ENCODE data around the gene CCDC63. TPM values are rescaled to one million over a fixed set of nuclear protein-coding genes. Genes with fewer than 3 reads are reported as not detected.

The CCDC63 gene
- total RNA-seq, 4 donors from 2014 or later: not detected

DNA sequence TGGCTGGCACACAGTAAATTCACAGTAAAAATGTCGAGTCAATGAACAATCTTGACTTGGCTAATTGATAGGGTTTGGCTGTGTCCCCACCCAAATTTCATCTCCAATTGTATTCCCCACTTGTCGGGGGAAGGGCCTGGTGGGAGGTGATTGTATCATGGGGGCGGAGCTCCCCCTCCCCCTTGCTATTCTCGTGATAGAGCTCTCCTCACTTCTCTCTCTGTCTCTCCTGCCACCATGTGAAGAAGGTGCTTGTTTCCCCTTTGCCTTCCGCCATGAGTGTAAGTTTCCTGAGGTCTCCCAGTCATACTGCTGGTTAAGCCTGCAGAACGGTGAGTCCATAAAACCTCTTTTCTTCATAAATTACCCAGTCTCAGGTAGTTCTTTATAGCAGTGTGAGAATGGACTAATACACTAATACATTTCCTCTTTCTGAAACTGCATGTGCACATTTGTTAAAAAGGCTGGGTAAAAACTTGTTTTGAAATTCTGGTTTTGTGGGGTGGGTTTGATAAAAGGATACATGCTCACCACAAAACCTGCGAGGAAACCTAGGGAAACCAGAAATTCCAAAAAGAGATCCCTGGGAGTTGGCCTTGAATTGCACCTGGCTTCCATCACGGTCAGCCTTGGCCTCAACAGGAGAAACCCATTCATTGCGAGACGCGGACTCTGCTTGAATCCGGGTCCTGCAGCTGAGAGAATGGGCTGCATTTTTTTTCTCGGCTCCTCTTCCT is 89.7 kb downstream of the CCDC63 start:
- H3K4me3 ChIP-seq: no peak overlapping the region
- ATAC-seq: no peak
- TF ChIP-seq EP300 (IDR thresholded peaks at IDR 0.05) (no peak), CTCF (IDR thresholded peaks at IDR 0.05) (no peak), POLR2AphosphoS5 (IDR thresholded peaks at IDR 0.05) (no peak), POLR2A (IDR thresholded peaks at IDR 0.05) (no peak)
- H3K9me3 ChIP-seq: no peaks in the 10 kb centered on the region
- no peaks in the 10 kb centered on the region for H3K36me3 ChIP-seq
- WGBS, 2 donors (ENCODE audit: low coverage in 1 of 2): 30 to 50% methylated on average over 5 to 13 of the region's 13 CpGs
- H3K27me3 ChIP-seq: peaks cover 77% of the 10 kb centered on the region
- H3K27ac ChIP-seq: no peak overlapping the region
- peaks cover 0 to 8% (median 0%) of the 10 kb centered on the region in 3 donors for H3K4me1 ChIP-seq

- WGBS, 2 donors (ENCODE audit: low coverage in 1 of 2): 1 to 3% methylated on average over 5 to 12 of the region's 21 CpGs
- Histone ChIP-seq H3K36me3 (no peaks in the 10 kb centered on the region), H3K27ac (no peak overlapping the region), H3K9me3 (no peaks in the 10 kb centered on the region), H3K4me3 (no peak overlapping the region), H3K27me3 (peaks cover 77% of the 10 kb centered on the region), H3K4me1 (peaks cover 0 to 8% (median 0%) of the 10 kb centered on the region in 3 donors)
- peak; percentile 28 for ATAC-seq
- peak; percentile 71 to 95 (median 86) for TF ChIP-seq CTCF (IDR thresholded peaks at IDR 0.05)
- no peak for TF ChIP-seq POLR2A (IDR thresholded peaks at IDR 0.05)
- TF ChIP-seq POLR2AphosphoS5 (IDR thresholded peaks at IDR 0.05): no peak
- no peak for TF ChIP-seq EP300 (IDR thresholded peaks at IDR 0.05)
Observed at GRCh38 chr12:110937104-110937641, 90.4 kb downstream of the CCDC63 start.

DNA sequence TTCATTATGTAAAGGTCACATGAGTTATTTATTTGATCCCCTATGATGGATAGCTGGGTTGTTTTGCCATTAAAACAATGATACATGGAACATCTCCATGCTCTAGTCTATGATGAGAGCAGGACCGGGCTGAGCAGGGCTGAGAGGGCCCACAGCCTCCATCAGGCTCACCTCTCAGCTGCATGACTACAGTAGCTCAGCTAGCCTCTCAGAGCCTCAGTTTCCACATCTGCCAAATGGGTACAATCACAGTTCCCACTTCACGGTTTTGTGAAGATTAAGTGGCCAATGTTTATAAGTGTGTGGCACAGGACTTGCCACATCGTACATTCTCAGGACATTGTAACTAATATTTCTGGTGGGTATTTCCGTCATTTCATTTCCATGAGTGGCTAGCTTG is 93.5 kb downstream of the CCDC63 start:
- Histone ChIP-seq H3K4me3 (no peak overlapping the region), H3K27me3 (peaks cover 57% of the 10 kb centered on the region), H3K27ac (no peak overlapping the region), H3K4me1 (peaks cover 0 to 8% (median 0%) of the 10 kb centered on the region in 3 donors), H3K9me3 (peaks cover 0 to 2% (median 0%) of the 10 kb centered on the region in 3 donors), H3K36me3 (no peaks in the 10 kb centered on the region)
- ATAC-seq: no peak
- TF ChIP-seq EP300 (IDR thresholded peaks at IDR 0.05): no peak
- no peak for TF ChIP-seq POLR2A (IDR thresholded peaks at IDR 0.05)
- no peak for TF ChIP-seq CTCF (IDR thresholded peaks at IDR 0.05)
- TF ChIP-seq POLR2AphosphoS5 (IDR thresholded peaks at IDR 0.05): no peak
- WGBS, 2 donors (ENCODE audit: low coverage in 1 of 2): 50 to 60% methylated on average over 1 to 2 of the region's 4 CpGs

DNA sequence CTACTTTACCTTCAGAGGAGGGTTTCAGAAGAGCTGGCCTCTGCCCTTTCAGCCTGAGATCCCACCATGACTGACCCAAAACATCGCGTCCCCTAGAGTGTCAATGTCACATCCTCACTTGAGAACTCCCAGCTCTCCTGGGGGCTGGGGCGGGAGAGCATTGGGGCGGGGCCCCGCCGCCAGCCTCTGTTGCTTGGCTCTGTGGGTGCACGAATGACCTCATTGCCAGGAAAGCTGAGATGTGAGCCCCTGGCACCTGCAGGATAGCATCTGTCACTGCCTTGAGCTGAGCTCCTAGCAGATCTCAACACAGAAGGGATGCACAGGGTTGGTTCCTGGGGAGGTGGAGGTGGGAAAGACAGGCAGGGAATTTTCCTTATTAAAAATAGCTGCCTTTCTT is 94.1 kb downstream of the CCDC63 start:
- 40% methylated on average over 2 of the region's 7 CpGs; no CpG with 5 or more reads in 1 of the 2 donors for WGBS, 2 donors (ENCODE audit: low coverage in 1 of 2)
- no peak for ATAC-seq
- H3K27ac ChIP-seq: no peak overlapping the region

More for the DNA sequence above, 94.1 kb downstream of the CCDC63 start:
- no peak overlapping the region for H3K4me3 ChIP-seq
- TF ChIP-seq EP300 (IDR thresholded peaks at IDR 0.05) (no peak), POLR2AphosphoS5 (IDR thresholded peaks at IDR 0.05) (no peak), CTCF (IDR thresholded peaks at IDR 0.05) (no peak), POLR2A (IDR thresholded peaks at IDR 0.05) (no peak)
- peaks cover 51% of the 10 kb centered on the region for H3K27me3 ChIP-seq
- peaks cover 0 to 8% (median 0%) of the 10 kb centered on the region in 3 donors for H3K4me1 ChIP-seq
- H3K9me3 ChIP-seq: peaks cover 0 to 8% (median 1%) of the 10 kb centered on the region in 3 donors
- H3K36me3 ChIP-seq: no peaks in the 10 kb centered on the region

Data from gastroesophageal sphincter (tissue), 4 donors.